K562 (cell line): ENCODE measurements around the gene PDE11A. TPM values are rescaled to one million over a fixed set of nuclear protein-coding genes. Genes with fewer than 3 reads are reported as not detected.

Experiments used
- CBX2 ChIP-seq: fragments of 200-600 bp; sonication (generic); IDR thresholded peaks from one replicate; pipeline ENCODE4 v1.6.1; 2012; ENCODE audit warnings: mild to moderate bottlenecking, low read length, inconsistent platforms; ENCODE audit not compliant: insufficient read depth, poor library complexity, severe bottlenecking
- COPS2 ChIP-seq: fragments of 450-650 bp; conservative IDR thresholded peaks from 2 replicates; pipeline ENCODE4 v1.6.1; 2016; ENCODE audit warnings: mild to moderate bottlenecking, moderate library complexity
- ETS2 ChIP-seq: IDR thresholded peaks from 2 replicates; pipeline ENCODE4 v1.6.1; 2016; ENCODE audit warnings: borderline replicate concordance, missing genetic modification characterization, mild to moderate bottlenecking, moderate library complexity, missing compliant biosample characterization; ENCODE audit not compliant: poor library complexity, severe bottlenecking
- LCOR ChIP-seq: sonication (generic); formaldehyde crosslinking; IDR thresholded peaks from 2 replicates; pipeline ENCODE4 v1.8.0; 2022; ENCODE audit warnings: mild to moderate bottlenecking, missing genetic modification reagents
- MEIS2 ChIP-seq: fragments of 450-650 bp; IDR thresholded peaks from 2 replicates; pipeline ENCODE4 v1.6.1; 2014; ENCODE audit warnings: mild to moderate bottlenecking; ENCODE audit not compliant: partially characterized antibody
- NR4A1 ChIP-seq, 2 experiments: fragments of 250-450 bp in 1 of 2; fragments of 450-650 bp in 1 of 2; sonication (Bioruptor Pico) in 1 of 2; IDR thresholded peaks; 2 replicates each; pipeline versions ENCODE4 v1.4.0 to v1.6.1; 2016 to 2020; ENCODE audit warnings: mild to moderate bottlenecking in 2 of 2, missing compliant biosample characterization in 1 of 2, missing genetic modification characterization in 1 of 2, moderate library complexity in 1 of 2
- POLR2B ChIP-seq: fragments of 450-650 bp; IDR thresholded peaks from 2 replicates; pipeline ENCODE4 v1.6.1; 2018; ENCODE audit warnings: low read depth; ENCODE audit not compliant: partially characterized antibody
- POLR2H ChIP-seq: IDR thresholded peaks from 2 replicates; pipeline ENCODE4 v1.6.1; 2016; ENCODE audit warnings: missing genetic modification characterization, low read depth, mild to moderate bottlenecking, control low read depth, missing compliant biosample characterization, moderate library complexity
- RFX5 ChIP-seq: IDR thresholded peaks from 2 replicates; pipeline ENCODE4 v1.6.1; 2011; ENCODE audit warnings: low read depth, mild to moderate bottlenecking, improper control_type of control experiment, low read length
- SMAD3 ChIP-seq: fragments of 450-650 bp; formaldehyde crosslinking; conservative IDR thresholded peaks from 2 replicates; pipeline ENCODE4 v1.4.0; 2020; ENCODE audit warnings: mild to moderate bottlenecking
- SREBF1 ChIP-seq: fragments of 150-350 bp; IDR thresholded peaks from 2 replicates; pipeline ENCODE4 v1.6.1; 2014; ENCODE audit warnings: antibody characterized with exemption, low read depth, low read length, borderline replicate concordance
- ZEB2 ChIP-seq: fragments of 450-650 bp; IDR thresholded peaks from 2 replicates; pipeline ENCODE4 v1.6.1; 2016
- ZFX ChIP-seq: sonication (generic); formaldehyde crosslinking; IDR thresholded peaks from 2 replicates; pipeline ENCODE4 v1.8.0; 2022; ENCODE audit warnings: mild to moderate bottlenecking, missing genetic modification reagents, moderate library complexity
- ZNF311 ChIP-seq: fragments of 250-450 bp; sonication (Bioruptor Pico); IDR thresholded peaks from 2 replicates; pipeline ENCODE4 v1.4.0; 2020; ENCODE audit warnings: mild to moderate bottlenecking, moderate library complexity
- ZNF324 ChIP-seq: fragments of 250-450 bp; sonication (Bioruptor Pico); IDR thresholded peaks from 2 replicates; pipeline ENCODE4 v1.4.0; 2020; ENCODE audit warnings: mild to moderate bottlenecking
- ZNF76 ChIP-seq: fragments of 250-450 bp; sonication (Bioruptor Pico); IDR thresholded peaks from 2 replicates; pipeline ENCODE4 v1.4.0; 2020; ENCODE audit warnings: mild to moderate bottlenecking, moderate library complexity, borderline replicate concordance
- polyA plus RNA-seq, 8 experiments: library from polyadenylated mRNA; depleted of rRNA in 4 of 8; stranded (reverse) in 5 of 8; unstranded in 3 of 8; fragments of >200 nt; fragmentation: Nextera tagmentation in 2 of 8; fragmentation: Illumina TruSeq in 1 of 8; extraction: Ambion mirVana in 2 of 8; extraction: Trizol in 1 of 8; gene quantifications; 2 replicates each; pipeline versions ENCODE4 v1.2.1 to v1.2.3, GENCODE V29; 2011 to 2014; ENCODE audit warnings: inconsistent platforms in 1 of 8, missing spikeins in 1 of 8
- total RNA-seq, 7 experiments: library from RNA; depleted of rRNA in 6 of 7; stranded (reverse); fragments of >200 nt in 6 of 7; fragmentation: Illumina TruSeq in 2 of 7; extraction: Trizol in 2 of 7; gene quantifications; 2 replicates each; pipeline versions ENCODE4 v1.2.1 to v1.2.3, GENCODE V29; 2011 to 2021; ENCODE audit warnings: low replicate concordance in 1 of 7
- TF ChIP-seq, protein P1 (sequence below): fragments of 450-650 bp; formaldehyde crosslinking; IDR thresholded peaks from 2 replicates; pipeline ENCODE4 v1.4.0; 2022; ENCODE audit warnings: missing genetic modification characterization
- TF ChIP-seq, protein P2 (sequence below), 2 experiments: fragments of 450-650 bp; IDR thresholded peaks; 2 replicates each; pipeline ENCODE4 v1.6.1; 2018; ENCODE audit warnings: mild to moderate bottlenecking in 2 of 2, low read depth in 1 of 2; ENCODE audit not compliant: partially characterized antibody in 2 of 2
- TF ChIP-seq, protein P3 (sequence below), 2 experiments: IDR thresholded peaks in 1 of 2; conservative IDR thresholded peaks in 1 of 2; 2 replicates each; pipeline ENCODE4 v1.6.1; 2016; ENCODE audit warnings: low read depth in 2 of 2, mild to moderate bottlenecking in 1 of 2, missing compliant biosample characterization in 1 of 2, missing genetic modification characterization in 1 of 2, moderate library complexity in 1 of 2

Gene PDE11A
- total and polyA plus RNA-seq, 9 of the 15 experiments (the other 6 are each of a cell fraction or from before 2014, with no cell fraction given), result 3.2 to 22.1 (median 5.7) TPM

DNA sequence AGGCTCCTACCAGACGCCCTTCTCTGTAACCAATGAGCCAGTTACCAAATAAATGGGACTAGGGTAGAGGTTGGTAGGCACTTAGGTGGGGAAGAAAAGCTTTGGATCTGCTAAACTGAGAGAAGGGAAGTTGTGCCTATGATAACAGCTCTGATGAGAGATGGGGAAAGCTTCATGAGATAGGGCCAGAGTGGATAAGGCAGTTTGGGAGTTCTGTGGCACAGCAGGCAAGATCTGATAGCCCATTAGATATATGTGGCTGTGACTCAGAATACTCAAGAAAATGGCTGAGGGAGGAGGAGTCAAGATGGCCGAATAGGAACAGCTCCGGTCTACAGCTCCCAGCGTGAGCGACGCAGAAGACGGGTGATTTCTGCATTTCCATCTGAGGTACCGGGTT is 99.8 kb downstream of the PDE11A start (continued):
- TF ChIP-seq POLR2B (peak; percentile 48), LCOR (peak; percentile 91), RFX5 (no peak), ZNF76 (peak; percentile 39; the same call in 1 of the 2 replicates), ZFX (CRISPR knock-in tag) (no peak), MEIS2 (peak; percentile 89), ZEB2 (peak; percentile 63; the same call in 1 of the 2 replicates), NR4A1 (CRISPR knock-in tag; IDR thresholded peaks at IDR 0.05) (no peak), NR4A1 (tag; IDR thresholded peaks at IDR 0.05) (0 out of 2 replicates have a peak, but pooled peaks have one; percentile 50), COPS2 (no peak), ZNF324 (CRISPR knock-in tag) (peak; percentile 36; the same call in 1 of the 2 replicates), CBX2 (no peak), ZNF311 (CRISPR knock-in tag) (no peak), ETS2 (tag) (no peak), SMAD3 (CRISPR knock-in tag) (peak; percentile 62; the same call in 1 of the 2 replicates), SREBF1 (no peak), POLR2H (tag) (peak; percentile 86)
- TF ChIP-seq, protein P1, sequence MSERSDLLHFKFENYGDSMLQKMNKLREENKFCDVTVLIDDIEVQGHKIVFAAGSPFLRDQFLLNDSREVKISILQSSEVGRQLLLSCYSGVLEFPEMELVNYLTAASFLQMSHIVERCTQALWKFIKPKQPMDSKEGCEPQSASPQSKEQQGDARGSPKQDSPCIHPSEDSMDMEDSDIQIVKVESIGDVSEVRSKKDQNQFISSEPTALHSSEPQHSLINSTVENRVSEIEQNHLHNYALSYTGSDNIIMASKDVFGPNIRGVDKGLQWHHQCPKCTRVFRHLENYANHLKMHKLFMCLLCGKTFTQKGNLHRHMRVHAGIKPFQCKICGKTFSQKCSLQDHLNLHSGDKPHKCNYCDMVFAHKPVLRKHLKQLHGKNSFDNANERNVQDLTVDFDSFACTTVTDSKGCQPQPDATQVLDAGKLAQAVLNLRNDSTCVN (CRISPR knock-in tag), result peak; percentile 49; the same call in 1 of the 2 replicates
- TF ChIP-seq, protein P2, sequence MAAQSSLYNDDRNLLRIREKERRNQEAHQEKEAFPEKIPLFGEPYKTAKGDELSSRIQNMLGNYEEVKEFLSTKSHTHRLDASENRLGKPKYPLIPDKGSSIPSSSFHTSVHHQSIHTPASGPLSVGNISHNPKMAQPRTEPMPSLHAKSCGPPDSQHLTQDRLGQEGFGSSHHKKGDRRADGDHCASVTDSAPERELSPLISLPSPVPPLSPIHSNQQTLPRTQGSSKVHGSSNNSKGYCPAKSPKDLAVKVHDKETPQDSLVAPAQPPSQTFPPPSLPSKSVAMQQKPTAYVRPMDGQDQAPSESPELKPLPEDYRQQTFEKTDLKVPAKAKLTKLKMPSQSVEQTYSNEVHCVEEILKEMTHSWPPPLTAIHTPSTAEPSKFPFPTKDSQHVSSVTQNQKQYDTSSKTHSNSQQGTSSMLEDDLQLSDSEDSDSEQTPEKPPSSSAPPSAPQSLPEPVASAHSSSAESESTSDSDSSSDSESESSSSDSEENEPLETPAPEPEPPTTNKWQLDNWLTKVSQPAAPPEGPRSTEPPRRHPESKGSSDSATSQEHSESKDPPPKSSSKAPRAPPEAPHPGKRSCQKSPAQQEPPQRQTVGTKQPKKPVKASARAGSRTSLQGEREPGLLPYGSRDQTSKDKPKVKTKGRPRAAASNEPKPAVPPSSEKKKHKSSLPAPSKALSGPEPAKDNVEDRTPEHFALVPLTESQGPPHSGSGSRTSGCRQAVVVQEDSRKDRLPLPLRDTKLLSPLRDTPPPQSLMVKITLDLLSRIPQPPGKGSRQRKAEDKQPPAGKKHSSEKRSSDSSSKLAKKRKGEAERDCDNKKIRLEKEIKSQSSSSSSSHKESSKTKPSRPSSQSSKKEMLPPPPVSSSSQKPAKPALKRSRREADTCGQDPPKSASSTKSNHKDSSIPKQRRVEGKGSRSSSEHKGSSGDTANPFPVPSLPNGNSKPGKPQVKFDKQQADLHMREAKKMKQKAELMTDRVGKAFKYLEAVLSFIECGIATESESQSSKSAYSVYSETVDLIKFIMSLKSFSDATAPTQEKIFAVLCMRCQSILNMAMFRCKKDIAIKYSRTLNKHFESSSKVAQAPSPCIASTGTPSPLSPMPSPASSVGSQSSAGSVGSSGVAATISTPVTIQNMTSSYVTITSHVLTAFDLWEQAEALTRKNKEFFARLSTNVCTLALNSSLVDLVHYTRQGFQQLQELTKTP (IDR thresholded peaks at IDR 0.05; ENCODE audit: low read depth in 1 of 2, partially characterized antibody in 2 of 2), result peak in 1 of 2 experiments; percentile 62
- TF ChIP-seq, protein P3, sequence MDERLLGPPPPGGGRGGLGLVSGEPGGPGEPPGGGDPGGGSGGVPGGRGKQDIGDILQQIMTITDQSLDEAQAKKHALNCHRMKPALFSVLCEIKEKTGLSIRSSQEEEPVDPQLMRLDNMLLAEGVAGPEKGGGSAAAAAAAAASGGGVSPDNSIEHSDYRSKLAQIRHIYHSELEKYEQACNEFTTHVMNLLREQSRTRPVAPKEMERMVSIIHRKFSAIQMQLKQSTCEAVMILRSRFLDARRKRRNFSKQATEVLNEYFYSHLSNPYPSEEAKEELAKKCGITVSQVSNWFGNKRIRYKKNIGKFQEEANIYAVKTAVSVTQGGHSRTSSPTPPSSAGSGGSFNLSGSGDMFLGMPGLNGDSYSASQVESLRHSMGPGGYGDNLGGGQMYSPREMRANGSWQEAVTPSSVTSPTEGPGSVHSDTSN (CRISPR knock-in tag; IDR thresholded peaks at IDR 0.05; ENCODE audit: low read depth), result no peak
- TF ChIP-seq, protein P3 (tag; conservative IDR thresholded peaks at IDR 0.05; ENCODE audit: low read depth), result peak; percentile 80
